Measurements from ENCODE around the gene PTGS1.
"Not testable (repeated sequence)": the region's sequence is repeated elsewhere in the genome, so short reads cannot be mapped to it uniquely, and the experiment has no call there.

PTGS1 gene

GRCh38 chr9:122355336-122355875 is 15.4 kb upstream of the PTGS1 start:
- Histone ChIP-seq H2BK120ac (ENCODE audit: low read depth, low read length) (no peak overlapping the region), H3K4ac (ENCODE audit: low read depth, low read length) (no peak overlapping the region), H3K79me2 (ENCODE audit: control insufficient read depth, insufficient read depth, low read length) (no peaks in the 10 kb centered on the region), H3K9ac (ENCODE audit: low read length) (no peak overlapping the region), H3K79me1 (ENCODE audit: low read length) (no peaks in the 10 kb centered on the region), H3K4me2 (ENCODE audit: low read length) (no peak overlapping the region), H3K4me3 (ENCODE audit: low read length) (no peak overlapping the region), H3K27me3 (ENCODE audit: insufficient read depth, low read length, poor library complexity) (no peaks in the 10 kb centered on the region), H4K8ac (ENCODE audit: low read depth, low read length) (no peak overlapping the region), H3K27ac (ENCODE audit: low read depth, low read length) (no peak overlapping the region), H2BK5ac (ENCODE audit: low read length) (no peak overlapping the region), H3K4me1 (ENCODE audit: control insufficient read depth, low read depth, low read length) (no peaks in the 10 kb centered on the region), H3K23ac (ENCODE audit: low read length) (no peak overlapping the region), H3K56ac (ENCODE audit: low read length) (no peak overlapping the region), H4K5ac (ENCODE audit: low read length) (no peak overlapping the region), H2BK15ac (replicated peaks; ENCODE audit: low read depth) (no peak overlapping the region), H3K18ac (ENCODE audit: low read length) (no peak overlapping the region), H2AK5ac (ENCODE audit: low read length) (no peak overlapping the region), H3K36me3 (ENCODE audit: control insufficient read depth, insufficient read depth, low read length) (no peaks in the 10 kb centered on the region)
- no peak for DNase-seq
- no CpG with 5 or more reads among the region's 4 CpGs for WGBS (ENCODE audit: extremely low coverage, insufficient coverage, low lambda C conversion rate)

GRCh38 chr9:122356627-122357026 is 14.2 kb upstream of the PTGS1 start:
- DNase-seq: no peak
- H3K27ac ChIP-seq (ENCODE audit: low read depth, low read length): no peak overlapping the region
- H3K9ac ChIP-seq (ENCODE audit: low read length): no peak overlapping the region
- H3K18ac ChIP-seq (ENCODE audit: low read length): no peak overlapping the region
- no peak overlapping the region for H4K5ac ChIP-seq (ENCODE audit: low read length)
- H3K4me1 ChIP-seq (ENCODE audit: control insufficient read depth, low read depth, low read length): no peaks in the 10 kb centered on the region
- no peaks in the 10 kb centered on the region for H3K79me1 ChIP-seq (ENCODE audit: low read length)
- no peak overlapping the region for H3K4me2 ChIP-seq (ENCODE audit: low read length)
- no peak overlapping the region for H2BK5ac ChIP-seq (ENCODE audit: low read length)
- no peak overlapping the region for H3K4me3 ChIP-seq (ENCODE audit: low read length)
- no peak overlapping the region for H2BK120ac ChIP-seq (ENCODE audit: low read depth, low read length)
- no peak overlapping the region for H3K4ac ChIP-seq (ENCODE audit: low read depth, low read length)
- H3K27me3 ChIP-seq (ENCODE audit: insufficient read depth, low read length, poor library complexity): no peaks in the 10 kb centered on the region
- no peaks in the 10 kb centered on the region for H3K36me3 ChIP-seq (ENCODE audit: control insufficient read depth, insufficient read depth, low read length)
- H2AK5ac ChIP-seq (ENCODE audit: low read length): no peak overlapping the region
- H3K23ac ChIP-seq (ENCODE audit: low read length): no peak overlapping the region
- H4K8ac ChIP-seq (ENCODE audit: low read depth, low read length): no peak overlapping the region
- WGBS (ENCODE audit: extremely low coverage, insufficient coverage, low lambda C conversion rate): no CpG with 5 or more reads among the region's 2 CpGs
- no peak overlapping the region for H2BK15ac ChIP-seq (replicated peaks; ENCODE audit: low read depth)
- no peak overlapping the region for H3K56ac ChIP-seq (ENCODE audit: low read length)
- H3K79me2 ChIP-seq (ENCODE audit: control insufficient read depth, insufficient read depth, low read length): no peaks in the 10 kb centered on the region

- H3K79me2 ChIP-seq (ENCODE audit: control insufficient read depth, insufficient read depth, low read length): no peaks in the 10 kb centered on the region
- H2AK5ac ChIP-seq (ENCODE audit: low read length): no peak overlapping the region
- H4K5ac ChIP-seq (ENCODE audit: low read length): no peak overlapping the region
- no peak overlapping the region for H3K27ac ChIP-seq (ENCODE audit: low read depth, low read length)
- no peak overlapping the region for H2BK5ac ChIP-seq (ENCODE audit: low read length)
- DNase-seq: no peak
- H3K56ac ChIP-seq (ENCODE audit: low read length): no peak overlapping the region
- H3K4me2 ChIP-seq (ENCODE audit: low read length): no peak overlapping the region
- no peaks in the 10 kb centered on the region for H3K36me3 ChIP-seq (ENCODE audit: control insufficient read depth, insufficient read depth, low read length)
- H3K79me1 ChIP-seq (ENCODE audit: low read length): no peaks in the 10 kb centered on the region
- WGBS (ENCODE audit: extremely low coverage, insufficient coverage, low lambda C conversion rate): no CpG with 5 or more reads among the region's 8 CpGs
- no peak overlapping the region for H3K9ac ChIP-seq (ENCODE audit: low read length)
- no peak overlapping the region for H2BK15ac ChIP-seq (replicated peaks; ENCODE audit: low read depth)
- no peak overlapping the region for H4K8ac ChIP-seq (ENCODE audit: low read depth, low read length)
- H3K23ac ChIP-seq (ENCODE audit: low read length): no peak overlapping the region
- no peak overlapping the region for H3K18ac ChIP-seq (ENCODE audit: low read length)
- no peaks in the 10 kb centered on the region for H3K4me1 ChIP-seq (ENCODE audit: control insufficient read depth, low read depth, low read length)
- no peak overlapping the region for H3K4ac ChIP-seq (ENCODE audit: low read depth, low read length)
- no peak overlapping the region for H3K4me3 ChIP-seq (ENCODE audit: low read length)
- no peaks in the 10 kb centered on the region for H3K27me3 ChIP-seq (ENCODE audit: insufficient read depth, low read length, poor library complexity)
- no peak overlapping the region for H2BK120ac ChIP-seq (ENCODE audit: low read depth, low read length)
Measured at GRCh38 chr9:122360891-122361290, 9.9 kb upstream of the PTGS1 start.

- H2BK15ac ChIP-seq (replicated peaks; ENCODE audit: low read depth); H2BK120ac ChIP-seq (ENCODE audit: low read depth, low read length); H3K36me3 ChIP-seq (ENCODE audit: control insufficient read depth, insufficient read depth, low read length); H2BK5ac ChIP-seq (ENCODE audit: low read length); H3K4ac ChIP-seq (ENCODE audit: low read depth, low read length); H3K4me3 ChIP-seq (ENCODE audit: low read length); H3K27me3 ChIP-seq (ENCODE audit: insufficient read depth, low read length, poor library complexity); H3K4me1 ChIP-seq (ENCODE audit: control insufficient read depth, low read depth, low read length); H4K8ac ChIP-seq (ENCODE audit: low read depth, low read length); H3K79me1 ChIP-seq (ENCODE audit: low read length); H3K56ac ChIP-seq (ENCODE audit: low read length); H3K4me2 ChIP-seq (ENCODE audit: low read length); H3K23ac ChIP-seq (ENCODE audit: low read length); H4K5ac ChIP-seq (ENCODE audit: low read length); H3K18ac ChIP-seq (ENCODE audit: low read length); H3K9ac ChIP-seq (ENCODE audit: low read length); H2AK5ac ChIP-seq (ENCODE audit: low read length); DNase-seq; H3K27ac ChIP-seq (ENCODE audit: low read depth, low read length); H3K79me2 ChIP-seq (ENCODE audit: control insufficient read depth, insufficient read depth, low read length): not testable (repeated sequence)
- WGBS (ENCODE audit: extremely low coverage, insufficient coverage, low lambda C conversion rate): no CpG with 5 or more reads among the region's 12 CpGs
Measured at GRCh38 chr9:122363131-122363530, 7.7 kb upstream of the PTGS1 start.

- H3K56ac ChIP-seq (ENCODE audit: low read length): no peak overlapping the region
- 100% methylated on average over 2 of the region's 10 CpGs for WGBS (ENCODE audit: extremely low coverage, insufficient coverage, low lambda C conversion rate)
- no peaks in the 10 kb centered on the region for H3K79me1 ChIP-seq (ENCODE audit: low read length)
- no peak for DNase-seq
- H2BK15ac ChIP-seq (replicated peaks; ENCODE audit: low read depth): no peak overlapping the region
- no peaks in the 10 kb centered on the region for H3K36me3 ChIP-seq (ENCODE audit: control insufficient read depth, insufficient read depth, low read length)
- H3K27ac ChIP-seq (ENCODE audit: low read depth, low read length): no peak overlapping the region
- no peak overlapping the region for H2AK5ac ChIP-seq (ENCODE audit: low read length)
- no peak overlapping the region for H3K4me3 ChIP-seq (ENCODE audit: low read length)
- H3K23ac ChIP-seq (ENCODE audit: low read length): no peak overlapping the region
- no peak overlapping the region for H3K9ac ChIP-seq (ENCODE audit: low read length)
- no peak overlapping the region for H2BK5ac ChIP-seq (ENCODE audit: low read length)
- no peak overlapping the region for H4K8ac ChIP-seq (ENCODE audit: low read depth, low read length)
- no peak overlapping the region for H2BK120ac ChIP-seq (ENCODE audit: low read depth, low read length)
- no peak overlapping the region for H3K18ac ChIP-seq (ENCODE audit: low read length)
- no peaks in the 10 kb centered on the region for H3K4me1 ChIP-seq (ENCODE audit: control insufficient read depth, low read depth, low read length)
- no peak overlapping the region for H3K4me2 ChIP-seq (ENCODE audit: low read length)
- no peak overlapping the region for H4K5ac ChIP-seq (ENCODE audit: low read length)
- H3K79me2 ChIP-seq (ENCODE audit: control insufficient read depth, insufficient read depth, low read length): no peaks in the 10 kb centered on the region
- H3K4ac ChIP-seq (ENCODE audit: low read depth, low read length): no peak overlapping the region
- no peaks in the 10 kb centered on the region for H3K27me3 ChIP-seq (ENCODE audit: insufficient read depth, low read length, poor library complexity)
Measured at GRCh38 chr9:122364117-122364782, 6.6 kb upstream of the PTGS1 start.

GRCh38 chr9:122364783-122365150 is 6.1 kb upstream of the PTGS1 start:
- no peak overlapping the region for H2BK120ac ChIP-seq (ENCODE audit: low read depth, low read length)
- H2AK5ac ChIP-seq (ENCODE audit: low read length): no peak overlapping the region
- H3K4me1 ChIP-seq (ENCODE audit: control insufficient read depth, low read depth, low read length): no peaks in the 10 kb centered on the region
- no peak overlapping the region for H3K4me3 ChIP-seq (ENCODE audit: low read length)
- no peak overlapping the region for H4K5ac ChIP-seq (ENCODE audit: low read length)
- H3K79me1 ChIP-seq (ENCODE audit: low read length): no peaks in the 10 kb centered on the region
- H3K79me2 ChIP-seq (ENCODE audit: control insufficient read depth, insufficient read depth, low read length): no peaks in the 10 kb centered on the region
- no CpG with 5 or more reads among the region's 10 CpGs for WGBS (ENCODE audit: extremely low coverage, insufficient coverage, low lambda C conversion rate)
- no peak overlapping the region for H3K18ac ChIP-seq (ENCODE audit: low read length)
- no peak overlapping the region for H3K23ac ChIP-seq (ENCODE audit: low read length)
- no peak for DNase-seq
- H2BK5ac ChIP-seq (ENCODE audit: low read length): no peak overlapping the region
- no peak overlapping the region for H3K4me2 ChIP-seq (ENCODE audit: low read length)
- no peak overlapping the region for H2BK15ac ChIP-seq (replicated peaks; ENCODE audit: low read depth)
- H3K9ac ChIP-seq (ENCODE audit: low read length): no peak overlapping the region
- no peak overlapping the region for H3K27ac ChIP-seq (ENCODE audit: low read depth, low read length)
- no peaks in the 10 kb centered on the region for H3K27me3 ChIP-seq (ENCODE audit: insufficient read depth, low read length, poor library complexity)
- no peak overlapping the region for H3K56ac ChIP-seq (ENCODE audit: low read length)
- no peak overlapping the region for H3K4ac ChIP-seq (ENCODE audit: low read depth, low read length)
- H4K8ac ChIP-seq (ENCODE audit: low read depth, low read length): no peak overlapping the region
- H3K36me3 ChIP-seq (ENCODE audit: control insufficient read depth, insufficient read depth, low read length): no peaks in the 10 kb centered on the region
